Stimulated activated CD8-positive, alpha-beta memory T cell treated with anti-CD3 and anti-CD28 coated beads, Interleukin-12 subunit alpha, Interleukin-12 subunit beta, amount 100 ng/mL, for 24 hours (primary cell): ENCODE measurements around the gene STRC.
"Not testable (repeated sequence)": the region's sequence is repeated elsewhere in the genome, so short reads cannot be mapped to it uniquely, and the experiment has no call there.

Experiments used
- DNase-seq: peaks from one replicate; pipeline ENCODE4 v3.0.0-alpha.2; 2020; ENCODE audit errors: extremely low read depth

The STRC gene

DNA sequence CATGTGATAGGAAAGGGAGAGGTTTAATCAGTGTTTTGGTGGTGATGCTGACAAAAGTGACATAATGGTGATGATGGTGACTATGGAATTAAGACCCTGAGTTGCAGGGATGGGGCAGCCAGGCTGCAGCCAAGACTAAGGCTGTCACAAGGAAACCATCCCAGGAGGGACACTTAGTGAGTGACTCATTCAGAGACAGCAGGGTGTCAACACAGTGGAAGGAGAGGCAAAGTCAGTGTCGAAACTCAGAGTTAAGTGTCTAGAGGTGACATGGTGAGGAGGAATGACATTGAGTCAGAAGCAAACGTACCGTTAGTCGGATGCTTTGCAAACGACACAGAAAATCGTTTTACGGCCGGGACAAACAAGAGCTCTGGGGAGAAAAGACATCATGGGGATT lies 54.8 kb downstream of the STRC start:
- not testable (repeated sequence) for DNase-seq

DNA sequence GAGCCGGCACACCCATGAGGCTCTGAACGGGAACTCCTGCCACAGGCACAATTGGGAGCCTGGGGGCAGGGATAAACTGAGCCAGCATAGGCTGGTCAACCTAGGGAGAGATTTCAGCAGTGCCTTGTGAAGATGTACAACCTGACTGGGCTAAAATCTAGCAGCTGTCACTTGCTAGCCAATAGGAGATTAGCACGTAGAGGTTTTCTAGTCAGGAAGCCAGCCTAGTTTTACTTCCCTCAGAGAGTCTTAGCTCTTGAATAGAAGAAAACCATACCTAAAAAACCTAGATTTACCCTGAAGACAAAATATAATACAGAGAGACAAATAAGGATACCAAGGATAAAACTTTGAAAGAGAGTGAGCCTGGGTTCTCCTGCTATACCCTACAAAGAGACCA lies 55.8 kb downstream of the STRC start:
- DNase-seq = not testable (repeated sequence)

DNA sequence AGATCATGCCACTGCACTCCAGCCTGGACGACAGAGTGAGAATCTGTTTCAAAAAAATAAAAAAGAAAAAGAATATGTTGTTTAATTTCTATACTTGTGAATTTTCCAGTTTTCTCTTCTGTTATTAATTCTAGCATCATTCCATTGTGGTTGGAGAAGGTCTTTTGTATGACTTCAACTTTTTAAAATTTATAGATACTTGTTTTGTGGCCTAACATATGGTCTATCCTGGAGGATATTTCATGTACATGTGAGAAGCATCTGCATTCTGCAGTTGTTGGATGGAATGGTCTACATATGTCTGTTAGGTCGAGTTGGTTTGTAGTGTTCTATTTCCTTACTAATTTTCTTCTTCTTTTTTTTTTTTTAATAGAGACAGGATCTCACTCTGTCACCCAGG lies 65.6 kb downstream of the STRC start:
- no peak for DNase-seq

DNA sequence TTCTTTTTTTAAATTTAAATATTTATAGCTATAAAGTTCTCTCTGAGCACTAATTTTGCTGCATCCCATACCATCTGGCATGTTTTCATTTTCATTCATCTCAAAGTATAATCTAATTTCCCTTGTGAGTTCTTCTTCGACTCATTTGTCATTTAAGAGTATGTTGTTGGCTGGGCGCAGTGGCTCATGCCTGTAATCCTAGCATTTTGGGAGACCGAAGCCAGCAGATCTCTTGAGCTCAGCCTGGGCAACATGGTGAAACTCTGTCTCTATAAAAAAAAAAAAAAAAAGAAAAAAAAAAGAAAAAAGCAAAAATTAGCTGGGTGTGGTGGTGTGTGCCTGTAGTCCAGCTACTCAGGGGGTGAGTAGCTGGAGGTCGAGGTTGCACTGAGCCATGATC lies 66.3 kb downstream of the STRC start:
- DNase-seq = no peak

DNA sequence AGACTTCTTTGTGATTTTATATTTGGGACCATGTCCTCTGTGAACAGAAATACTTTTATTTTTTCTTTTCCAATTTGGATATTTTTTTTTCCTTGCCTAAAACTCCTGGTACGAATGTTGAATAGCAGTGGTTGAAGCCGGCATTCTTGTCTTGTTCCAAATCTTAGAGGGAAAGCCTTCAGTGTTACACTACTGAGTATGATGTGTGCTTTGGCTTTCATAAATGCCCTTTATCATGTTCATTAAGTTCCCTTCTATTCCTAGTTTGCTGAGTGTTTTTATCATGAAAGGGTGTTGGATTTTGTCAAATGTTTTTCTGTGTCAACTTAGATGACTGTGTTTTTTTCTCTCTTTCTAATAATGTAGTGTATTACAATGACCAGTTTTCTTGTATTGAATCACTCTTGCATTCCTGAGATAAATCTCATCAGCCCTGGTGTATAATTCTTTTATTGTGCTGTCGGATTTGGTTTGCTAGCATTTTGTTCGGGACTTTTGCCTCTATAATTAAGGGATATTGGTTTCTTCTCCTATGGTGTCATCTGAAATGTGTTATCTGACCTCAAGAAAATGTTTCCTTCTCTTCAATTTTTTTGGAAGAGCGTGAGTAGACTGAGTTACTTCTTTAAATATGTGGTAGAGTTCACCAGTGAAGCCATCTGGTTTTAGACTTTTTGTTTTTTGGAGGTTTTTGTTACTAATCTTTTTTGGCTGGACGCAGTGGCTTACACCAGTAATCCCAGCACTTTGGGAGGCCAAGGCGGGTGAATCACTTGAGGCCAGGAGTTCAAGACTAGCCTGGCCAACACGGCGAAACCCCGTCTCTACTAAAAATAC lies 67.9 kb downstream of the STRC start:
- DNase-seq = no peak
